SK-N-SH (cell line): ENCODE results near the gene G2E3. TPM values are rescaled to one million over a fixed set of nuclear protein-coding genes. Genes with fewer than 3 reads are reported as not detected.

Source experiments
- CTCF ChIA-PET: fragments of 300-600, 350-600 bp; formaldehyde crosslinking; extraction: SDS; loops from one replicate; lab custom pipeline; 2021; lab: Yijun Ruan, JAX
- POLR2A ChIA-PET: fragments of 350-600 bp; sonication (Branson Sonifier 250); formaldehyde crosslinking; extraction: SDS; loops from one replicate; lab custom pipeline; 2020; ENCODE audit warnings: antibody characterized with exemption, inconsistent platforms; lab: Yijun Ruan, JAX
- DNase-seq: peaks from one replicate; pipeline ENCODE4 v3.0.0; 2012
- H2AFZ ChIP-seq: fragments of 200-600 bp; sonication (generic); 2 replicates; pipeline ENCODE4 v1.8.1; 2016; ENCODE audit warnings: antibody characterized with exemption, mild to moderate bottlenecking, low read depth
- H3F3A ChIP-seq: fragments of 200-600 bp; sonication (generic); replicated peaks from 2 replicates; pipeline ENCODE3; 2016; ENCODE audit warnings: antibody characterized with exemption, mild to moderate bottlenecking; ENCODE audit not compliant: insufficient read depth
- H3K27ac ChIP-seq, 2 experiments: fragments of 200-500 bp in 1 of 2; fragments of 200-600 bp in 1 of 2; sonication (Bioruptor generic) in 1 of 2; sonication (generic), shearing (Covaris generic) in 1 of 2; 2 replicates each; pipeline versions ENCODE4 v1.5.1 to v1.6.1; 2014 to 2016; ENCODE audit warnings: low read depth in 2 of 2, inconsistent platforms in 1 of 2, low read length in 1 of 2, mild to moderate bottlenecking in 1 of 2, mixed read lengths in 1 of 2
- H3K27me3 ChIP-seq: fragments of 200-600 bp; sonication (generic), shearing (Covaris generic); 2 replicates; pipeline ENCODE4 v1.6.1; 2016; ENCODE audit warnings: mixed run types; ENCODE audit not compliant: insufficient read depth
- H3K36me3 ChIP-seq, 2 experiments: fragments of 200-500 bp in 1 of 2; fragments of 200-600 bp in 1 of 2; sonication (Bioruptor generic) in 1 of 2; sonication (generic) in 1 of 2; replicated peaks in 1 of 2; 2 replicates each; pipeline versions ENCODE3 to v1.5.1; 2014 to 2016; ENCODE audit warnings: low read length in 1 of 2, mild to moderate bottlenecking in 1 of 2; ENCODE audit not compliant: insufficient read depth in 2 of 2, control insufficient read depth in 1 of 2
- H3K4me1 ChIP-seq, 2 experiments: fragments of 200-500 bp in 1 of 2; fragments of 200-600 bp in 1 of 2; sonication (Bioruptor generic) in 1 of 2; sonication (generic), shearing (Covaris generic) in 1 of 2; 2 replicates each; pipeline versions ENCODE4 v1.5.1 to v1.6.1; 2014 to 2016; ENCODE audit warnings: low read depth in 1 of 2, low read length in 1 of 2, mixed run types in 1 of 2; ENCODE audit not compliant: insufficient read depth in 2 of 2, control insufficient read depth in 1 of 2
- H3K4me2 ChIP-seq: fragments of 200-600 bp; sonication (generic), shearing (Covaris generic); 2 replicates; pipeline ENCODE4 v1.6.1; 2017; ENCODE audit warnings: mixed run types
- H3K4me3 ChIP-seq, 2 experiments: fragments of 200-500 bp in 1 of 2; fragments of 200-600 bp in 1 of 2; sonication (Bioruptor generic) in 1 of 2; sonication (generic), shearing (Covaris generic) in 1 of 2; 2 replicates each; pipeline versions ENCODE4 v1.5.1 to v1.8.1; 2014 to 2016; ENCODE audit warnings: low read depth in 2 of 2, inconsistent platforms in 1 of 2, low read length in 1 of 2, mild to moderate bottlenecking in 1 of 2, mixed read lengths in 1 of 2, moderate library complexity in 1 of 2
- H3K79me2 ChIP-seq: fragments of 200-600 bp; sonication (generic); 2 replicates; pipeline ENCODE4 v1.8.1; 2017; ENCODE audit warnings: mild to moderate bottlenecking; ENCODE audit not compliant: insufficient read depth
- H3K9ac ChIP-seq: fragments of 200-600 bp; sonication (generic); 2 replicates; pipeline ENCODE4 v1.6.1; 2017; ENCODE audit warnings: mixed run types
- H3K9me2 ChIP-seq: fragments of 200-600 bp; sonication (generic); 2 replicates; pipeline ENCODE4 v1.6.1; 2017; ENCODE audit warnings: mixed run types
- H3K9me3 ChIP-seq: fragments of 200-600 bp; sonication (generic); 2 replicates; pipeline ENCODE4 v1.6.1; 2017; ENCODE audit warnings: mixed run types, mild to moderate bottlenecking, moderate library complexity
- H4K20me1 ChIP-seq: fragments of 200-600 bp; sonication (generic); 2 replicates; pipeline ENCODE4 v1.6.1; 2017; ENCODE audit warnings: mild to moderate bottlenecking, mixed run types; ENCODE audit not compliant: insufficient read depth
- CHD2 ChIP-seq: fragments of 150-350 bp; IDR thresholded peaks from 2 replicates; pipeline ENCODE4 v1.6.1; 2018; ENCODE audit warnings: low read length; ENCODE audit not compliant: partially characterized antibody
- FOSL2 ChIP-seq: IDR thresholded peaks from 2 replicates; pipeline ENCODE4 v1.4.0; 2012; ENCODE audit warnings: low read depth, mild to moderate bottlenecking, moderate library complexity, borderline replicate concordance
- FOXJ3 ChIP-seq: sonication (generic); formaldehyde crosslinking; IDR thresholded peaks from 2 replicates; pipeline ENCODE4 v1.5.1; 2020; ENCODE audit warnings: mild to moderate bottlenecking, missing genetic modification reagents
- FOXM1 ChIP-seq: IDR thresholded peaks from 2 replicates; pipeline ENCODE4 v1.4.0; 2012; ENCODE audit warnings: low read depth, mild to moderate bottlenecking
- GABPA ChIP-seq: IDR thresholded peaks from 2 replicates; pipeline ENCODE4 v1.4.0; 2012; ENCODE audit warnings: low read depth, mild to moderate bottlenecking
- GATA2 ChIP-seq: sonication (generic); formaldehyde crosslinking; IDR thresholded peaks from 2 replicates; pipeline ENCODE4 v1.5.0; 2020; ENCODE audit warnings: mild to moderate bottlenecking, missing genetic modification reagents
- IRF3 ChIP-seq: fragments of 150-350 bp; IDR thresholded peaks from 2 replicates; pipeline ENCODE4 v1.6.1; 2016; ENCODE audit warnings: mild to moderate bottlenecking, low read depth, low read length
- JUND ChIP-seq: IDR thresholded peaks from 2 replicates; pipeline ENCODE4 v1.4.0; 2012
- MAX ChIP-seq: IDR thresholded peaks from 2 replicates; pipeline ENCODE4 v1.4.0; 2012; ENCODE audit warnings: low read depth
- MEF2A ChIP-seq: IDR thresholded peaks from 2 replicates; pipeline ENCODE4 v1.4.0; 2012; ENCODE audit warnings: low read depth, borderline replicate concordance
- MXI1 ChIP-seq: IDR thresholded peaks from 2 replicates; pipeline ENCODE4 v1.6.1; 2012; ENCODE audit warnings: mild to moderate bottlenecking, low read depth, low read length, improper control_type of control experiment
- NRF1 ChIP-seq: IDR thresholded peaks from 2 replicates; pipeline ENCODE4 v1.6.1; 2012; ENCODE audit warnings: low read depth, mild to moderate bottlenecking, low read length
- POLR2AphosphoS5 ChIP-seq: IDR thresholded peaks from 2 replicates; pipeline ENCODE4 v1.6.1; 2012; ENCODE audit warnings: low read depth, low read length
- RAD21 ChIP-seq: IDR thresholded peaks from 2 replicates; pipeline ENCODE4 v1.6.1; 2012; ENCODE audit warnings: mild to moderate bottlenecking, low read length
- RCOR1 ChIP-seq: fragments of 150-350 bp; IDR thresholded peaks from 2 replicates; pipeline ENCODE4 v1.6.1; 2017; ENCODE audit warnings: antibody characterized with exemption, low read length
- RXRA ChIP-seq: IDR thresholded peaks from 2 replicates; pipeline ENCODE4 v1.4.0; 2012; ENCODE audit warnings: low read depth, mild to moderate bottlenecking, borderline replicate concordance
- SIN3A ChIP-seq: IDR thresholded peaks from 2 replicates; pipeline ENCODE4 v1.6.1; 2012; ENCODE audit warnings: low read depth, mild to moderate bottlenecking, low read length, moderate library complexity, borderline replicate concordance
- TCF12 ChIP-seq: IDR thresholded peaks from 2 replicates; pipeline ENCODE4 v1.4.0; 2012
- WGBS: methylation state at CpG from one replicate; pipeline ENCODE4 v1.1.6; 2017; ENCODE audit warnings: low lambda C conversion rate; 5-methylcytosine and 5-hydroxymethylcytosine counted together
- polyA plus RNA-seq, 3 experiments: library from polyadenylated mRNA; depleted of rRNA; stranded (reverse); fragments of >200 nt; gene quantifications; 2 replicates each; pipeline ENCODE4 v1.2.3, GENCODE V29; 2012
- TF ChIP-seq, protein P1 (sequence below): fragments of 150-350 bp; IDR thresholded peaks from 2 replicates; pipeline ENCODE4 v1.6.1; 2017; ENCODE audit warnings: antibody characterized with exemption, low read length, low read depth, borderline replicate concordance
- TF ChIP-seq, protein P2 (sequence below): IDR thresholded peaks from 2 replicates; pipeline ENCODE4; 2012

G2E3 gene
- polyA plus RNA-seq, 1 of the 3 experiments (the other 2 are of a cell fraction) = 2.9 TPM

DNA sequence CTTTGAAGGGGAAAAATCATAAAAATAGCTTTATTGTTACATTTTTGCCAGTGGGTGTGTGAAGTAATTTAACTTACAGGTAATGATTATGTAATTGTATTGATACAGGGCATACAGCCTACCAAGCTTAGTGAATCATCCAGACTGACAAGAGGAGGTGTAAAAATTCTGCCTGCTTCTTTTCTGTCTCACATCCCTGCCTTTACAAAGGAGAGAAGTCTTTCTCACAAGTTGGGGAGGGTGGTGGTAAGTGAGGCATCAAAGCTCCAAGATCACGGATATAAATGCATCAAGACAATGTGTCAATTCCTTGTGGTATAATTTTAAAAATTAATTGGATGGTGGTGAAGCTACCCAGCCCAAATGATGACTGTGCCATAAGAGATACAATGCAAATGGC lies 39.0 kb upstream of the G2E3 start:
- CTCF ChIA-PET = interaction anchor here (0.9 to 4.6 kb wide), 3 partner anchors 8 to 145 kb away, joined by 3 to 30 read pairs (median 29); no protein-coding TSS in a partner anchor
- Histone ChIP-seq H3K4me2 (no peak overlapping the region), H4K20me1 (no peaks in the 10 kb centered on the region), H3F3A (no peaks in the 10 kb centered on the region), H2AFZ (no peak overlapping the region), H3K4me3 (no peak overlapping the region), H3K79me2 (no peaks in the 10 kb centered on the region), H3K36me3 (no peaks in the 10 kb centered on the region), H3K27ac (no peak overlapping the region), H3K4me1 (no peaks in the 10 kb centered on the region), H3K9me3 (no peaks in the 10 kb centered on the region), H3K27me3 (no peaks in the 10 kb centered on the region), H3K9ac (no peak overlapping the region), H3K9me2 (no peaks in the 10 kb centered on the region)
- 11% methylated on average over 1 of the region's 1 CpG for WGBS
- POLR2A ChIA-PET = no interaction called here
- TF ChIP-seq MXI1 = no peak
- TF ChIP-seq NRF1 = no peak
- TF ChIP-seq GATA2 (CRISPR knock-in tag) = no peak
- TF ChIP-seq TCF12 = no peak
- TF ChIP-seq CHD2 = no peak
- DNase-seq = no peak

DNA sequence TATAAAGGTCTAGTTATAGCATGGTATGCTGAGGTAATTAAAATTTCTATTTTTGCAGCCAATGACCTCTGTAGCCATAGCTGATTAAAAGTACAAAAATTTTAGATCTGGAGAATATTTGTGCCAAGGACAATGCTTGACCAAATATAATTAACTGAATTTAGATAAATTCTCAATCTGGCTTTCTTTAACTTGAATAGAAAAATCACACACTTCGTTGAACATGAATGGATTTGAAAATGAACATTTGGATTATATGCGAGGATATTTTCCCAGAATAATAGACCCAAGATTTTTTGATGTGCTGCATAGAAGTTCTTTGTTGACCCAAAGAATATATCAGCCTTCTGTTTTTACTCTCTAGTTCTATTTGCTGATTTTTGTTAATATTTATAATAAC lies 38.4 kb upstream of the G2E3 start:
- TF ChIP-seq SIN3A (no peak), GABPA (no peak), FOXJ3 (no peak), IRF3 (no peak), RCOR1 (no peak), MEF2A (no peak), RAD21 (no peak), POLR2AphosphoS5 (no peak), JUND (no peak), RXRA (no peak), MAX (no peak), FOXM1 (no peak), CHD2 (no peak), FOSL2 (no peak)
- TF ChIP-seq, protein P1, sequence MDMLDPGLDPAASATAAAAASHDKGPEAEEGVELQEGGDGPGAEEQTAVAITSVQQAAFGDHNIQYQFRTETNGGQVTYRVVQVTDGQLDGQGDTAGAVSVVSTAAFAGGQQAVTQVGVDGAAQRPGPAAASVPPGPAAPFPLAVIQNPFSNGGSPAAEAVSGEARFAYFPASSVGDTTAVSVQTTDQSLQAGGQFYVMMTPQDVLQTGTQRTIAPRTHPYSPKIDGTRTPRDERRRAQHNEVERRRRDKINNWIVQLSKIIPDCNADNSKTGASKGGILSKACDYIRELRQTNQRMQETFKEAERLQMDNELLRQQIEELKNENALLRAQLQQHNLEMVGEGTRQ = no peak
- TF ChIP-seq, protein P2, sequence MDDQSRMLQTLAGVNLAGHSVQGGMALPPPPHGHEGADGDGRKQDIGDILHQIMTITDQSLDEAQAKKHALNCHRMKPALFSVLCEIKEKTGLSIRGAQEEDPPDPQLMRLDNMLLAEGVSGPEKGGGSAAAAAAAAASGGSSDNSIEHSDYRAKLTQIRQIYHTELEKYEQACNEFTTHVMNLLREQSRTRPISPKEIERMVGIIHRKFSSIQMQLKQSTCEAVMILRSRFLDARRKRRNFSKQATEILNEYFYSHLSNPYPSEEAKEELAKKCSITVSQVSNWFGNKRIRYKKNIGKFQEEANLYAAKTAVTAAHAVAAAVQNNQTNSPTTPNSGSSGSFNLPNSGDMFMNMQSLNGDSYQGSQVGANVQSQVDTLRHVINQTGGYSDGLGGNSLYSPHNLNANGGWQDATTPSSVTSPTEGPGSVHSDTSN = no peak
- Histone ChIP-seq H3K9me3 (no peaks in the 10 kb centered on the region), H3K9ac (no peak overlapping the region), H3K4me2 (no peak overlapping the region), H3F3A (no peaks in the 10 kb centered on the region), H3K27me3 (no peaks in the 10 kb centered on the region), H3K79me2 (no peaks in the 10 kb centered on the region), H4K20me1 (no peaks in the 10 kb centered on the region), H3K4me3 (no peak overlapping the region), H3K4me1 (no peaks in the 10 kb centered on the region), H3K9me2 (no peaks in the 10 kb centered on the region), H3K27ac (no peak overlapping the region), H3K36me3 (no peaks in the 10 kb centered on the region), H2AFZ (no peak overlapping the region)
- DNase-seq = no peak
- 41% methylated on average over 2 of the region's 2 CpGs for WGBS
- CTCF ChIA-PET = interaction anchor here (0.6 to 4.6 kb wide), 6 partner anchors 8 to 997 kb away, joined by 4 to 30 read pairs (median 14); no protein-coding TSS in a partner anchor
- POLR2A ChIA-PET = no interaction called here
